Measurements from ENCODE around the gene C5. TPM values are rescaled to one million over a fixed set of nuclear protein-coding genes. Genes with fewer than 3 reads are reported as not detected.

The C5 gene
- total RNA-seq, 2 donors from 2014 or later, result 8.3 to 12.2 TPM

DNA sequence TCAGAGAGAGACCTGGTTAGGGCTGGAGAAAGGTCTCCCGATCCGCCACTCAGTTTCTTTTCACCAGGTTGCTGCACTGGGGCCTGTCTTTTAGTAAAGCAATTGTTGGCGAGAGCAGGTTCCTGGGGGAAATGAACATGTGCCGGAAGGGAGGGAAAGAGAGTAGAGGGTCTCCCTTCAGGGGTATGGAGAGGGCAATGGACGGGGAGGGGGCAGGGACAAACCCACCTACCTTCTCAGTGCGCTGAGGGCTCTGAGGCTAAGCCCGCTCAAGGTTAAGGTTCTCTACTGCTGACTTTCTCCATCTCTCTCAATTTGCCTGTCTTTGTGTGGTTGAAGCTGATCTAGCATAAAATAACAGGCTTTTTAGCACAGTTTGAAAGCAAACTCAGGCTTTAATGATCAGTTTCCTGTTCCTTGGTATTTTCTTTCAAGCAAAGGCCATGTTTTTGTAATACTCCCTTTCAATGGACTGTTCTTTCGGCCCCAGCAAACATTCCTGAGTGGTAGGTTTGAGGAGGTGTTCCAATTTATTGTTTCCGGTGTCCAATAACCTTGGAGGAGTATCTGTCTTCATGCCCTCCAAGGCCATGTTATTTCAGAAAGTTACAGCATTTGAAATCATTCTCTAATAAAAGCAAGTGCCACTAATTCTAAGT, 98.0 kb downstream of the C5 start:
- ATAC-seq (ENCODE audit: insufficient number of reproducible peaks, low FRiP score, low read depth) (no peak), DNase-seq (ENCODE audit: low spot score) (no peak)
- no peaks in the 10 kb centered on the region for H3K36me3 ChIP-seq
- no peak for TF ChIP-seq CTCF (IDR thresholded peaks at IDR 0.05)
- no peaks in the 10 kb centered on the region for H3K27me3 ChIP-seq (replicated peaks; ENCODE audit: insufficient read depth)
- H3K4me3 ChIP-seq, result no peak overlapping the region
- no peaks in the 10 kb centered on the region for H3K9me3 ChIP-seq
- H3K27ac ChIP-seq, result peak overlapping the region; percentile 77 to 91
- peaks cover 18 to 51% of the 10 kb centered on the region in 2 donors for H3K4me1 ChIP-seq (ENCODE audit: control insufficient read depth in 1 of 2, low read depth in 2 of 2)

DNA sequence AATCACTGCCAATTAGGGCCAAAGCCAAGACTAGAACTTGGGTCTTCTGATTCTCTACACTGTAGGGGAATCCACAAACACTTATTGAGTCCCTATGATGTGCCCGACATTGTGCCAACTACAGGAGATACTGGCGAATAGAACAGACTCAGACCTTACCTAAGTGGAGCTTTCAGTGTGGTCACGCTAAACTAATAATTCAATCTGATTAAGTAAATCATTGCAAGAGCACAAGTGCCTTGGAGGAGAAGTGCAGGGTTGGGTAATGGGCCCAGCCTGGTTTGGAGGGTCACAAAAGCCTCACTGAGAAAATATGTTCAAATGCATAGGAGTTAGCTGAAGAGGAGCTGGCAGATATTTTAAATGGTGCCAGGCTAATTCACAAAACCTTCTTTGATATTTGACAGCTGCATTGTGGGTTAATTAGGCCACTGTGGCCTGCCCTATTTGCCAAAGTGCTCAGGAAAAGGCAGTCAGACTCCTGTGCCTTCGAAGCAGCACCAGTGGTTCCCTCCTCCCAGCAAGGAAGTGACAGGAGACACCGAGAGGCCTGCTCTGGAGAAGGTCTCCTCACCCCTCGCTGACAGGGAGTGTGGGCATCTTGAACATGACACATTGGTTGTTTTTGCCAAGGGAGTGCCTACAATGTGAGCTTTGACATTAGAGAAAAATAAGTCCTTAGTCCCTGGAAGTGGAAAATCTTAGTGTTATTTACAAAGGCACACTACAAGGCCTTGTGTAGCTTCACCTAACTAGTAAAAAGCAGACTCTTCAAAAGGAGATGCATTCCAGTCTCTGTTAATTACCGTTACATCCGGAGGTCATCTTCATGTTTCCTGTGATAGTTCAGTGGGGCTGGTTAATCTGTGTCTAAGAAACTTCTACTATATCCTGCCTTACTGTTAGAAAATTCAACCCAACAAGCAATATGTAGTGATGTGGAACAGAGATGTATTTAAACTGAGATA, 99.4 kb downstream of the C5 start:
- no peaks in the 10 kb centered on the region for H3K27me3 ChIP-seq (replicated peaks; ENCODE audit: insufficient read depth)
- H3K4me1 ChIP-seq (ENCODE audit: control insufficient read depth in 1 of 2, low read depth in 2 of 2), result peaks cover 18 to 64% of the 10 kb centered on the region in 2 donors
- no peak for TF ChIP-seq CTCF (IDR thresholded peaks at IDR 0.05)
- DNase-seq (ENCODE audit: low spot score) (no peak), ATAC-seq (ENCODE audit: insufficient number of reproducible peaks, low FRiP score, low read depth) (no peak)
- H3K36me3 ChIP-seq, result no peaks in the 10 kb centered on the region
- peak overlapping the region; percentile 77 to 91 for H3K27ac ChIP-seq
- no peaks in the 10 kb centered on the region for H3K9me3 ChIP-seq
- H3K4me3 ChIP-seq, result no peak overlapping the region

DNA sequence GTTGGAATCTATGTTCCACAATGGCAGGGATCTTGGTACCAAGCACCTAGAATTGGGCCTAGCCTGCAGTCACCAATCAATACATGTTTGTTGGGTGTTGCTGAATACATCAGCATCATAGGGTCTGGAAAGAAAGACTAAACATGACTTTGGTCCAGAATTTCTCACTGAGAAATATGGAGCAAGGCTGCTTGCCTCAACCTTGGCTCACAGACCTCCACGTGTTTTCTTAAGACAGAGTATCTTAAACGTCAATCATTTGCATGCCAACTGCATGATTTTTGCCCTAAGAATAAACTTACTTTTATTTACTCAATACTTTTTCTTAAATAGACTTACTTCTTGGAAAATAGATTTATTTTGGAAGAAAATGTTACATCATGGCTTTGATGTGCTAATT, 100.8 kb downstream of the C5 start:
- no peak for TF ChIP-seq CTCF (IDR thresholded peaks at IDR 0.05)
- Histone ChIP-seq H3K27ac (peak overlapping the region; percentile 87 to 91), H3K4me1 (ENCODE audit: control insufficient read depth in 1 of 2, low read depth in 2 of 2) (peaks cover 18 to 77% of the 10 kb centered on the region in 2 donors), H3K4me3 (no peak overlapping the region), H3K36me3 (no peaks in the 10 kb centered on the region), H3K9me3 (no peaks in the 10 kb centered on the region), H3K27me3 (replicated peaks; ENCODE audit: insufficient read depth) (no peaks in the 10 kb centered on the region)
- peak; percentile 86 for ATAC-seq (ENCODE audit: insufficient number of reproducible peaks, low FRiP score, low read depth)
- no peak for DNase-seq (ENCODE audit: low spot score)

DNA sequence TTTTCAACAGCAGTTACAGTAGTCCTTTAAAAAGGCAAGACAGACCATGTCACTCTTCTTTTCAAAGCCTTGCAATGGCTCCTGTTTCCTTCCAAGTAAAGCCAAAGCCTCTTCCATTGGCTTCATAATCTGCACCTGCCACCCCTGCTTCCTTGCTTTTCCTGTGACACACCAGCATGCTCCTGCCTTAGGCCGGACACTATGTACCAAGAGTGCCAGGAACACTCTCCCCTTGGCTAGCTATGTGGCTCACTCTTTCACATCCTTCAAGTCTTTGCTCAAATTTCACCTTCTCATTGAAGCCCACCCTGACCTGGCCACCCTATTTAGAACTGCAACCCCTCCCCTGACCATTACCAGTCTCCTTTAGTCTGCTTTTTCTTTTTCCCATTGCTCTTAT, 101.3 kb downstream of the C5 start:
- Histone ChIP-seq H3K36me3 (no peaks in the 10 kb centered on the region), H3K27me3 (replicated peaks; ENCODE audit: insufficient read depth) (no peaks in the 10 kb centered on the region), H3K27ac (peak overlapping the region; percentile 87 to 91), H3K9me3 (no peaks in the 10 kb centered on the region), H3K4me3 (no peak overlapping the region), H3K4me1 (ENCODE audit: control insufficient read depth in 1 of 2, low read depth in 2 of 2) (peaks cover 18 to 82% of the 10 kb centered on the region in 2 donors)
- no peak for TF ChIP-seq CTCF (IDR thresholded peaks at IDR 0.05)
- ATAC-seq (ENCODE audit: insufficient number of reproducible peaks, low FRiP score, low read depth) (no peak), DNase-seq (ENCODE audit: low spot score) (no peak)

GRCh38 chr9:120947222-120947621, 102.9 kb downstream of the C5 start:
- DNase-seq (ENCODE audit: low spot score), result no peak
- Histone ChIP-seq H3K4me3 (no peak overlapping the region), H3K9me3 (no peaks in the 10 kb centered on the region), H3K4me1 (ENCODE audit: control insufficient read depth in 1 of 2, low read depth in 2 of 2) (peaks cover 30 to 89% of the 10 kb centered on the region in 2 donors), H3K36me3 (no peaks in the 10 kb centered on the region), H3K27me3 (replicated peaks; ENCODE audit: insufficient read depth) (no peaks in the 10 kb centered on the region), H3K27ac (no peak overlapping the region)
- no peak for ATAC-seq (ENCODE audit: insufficient number of reproducible peaks, low FRiP score, low read depth)
- no peak for TF ChIP-seq CTCF (IDR thresholded peaks at IDR 0.05)

Measured in thoracic aorta (tissue), 2 donors.